GM19035 (cell line): ENCODE data around the gene HOXC10.

Experiments
- ATAC-seq: cut with Tn5 transposase; IDR thresholded peaks from one replicate; pipeline ENCODE4 v1.9.1; 2021; ENCODE audit not compliant: unreplicated experiment

Gene HOXC10

DNA sequence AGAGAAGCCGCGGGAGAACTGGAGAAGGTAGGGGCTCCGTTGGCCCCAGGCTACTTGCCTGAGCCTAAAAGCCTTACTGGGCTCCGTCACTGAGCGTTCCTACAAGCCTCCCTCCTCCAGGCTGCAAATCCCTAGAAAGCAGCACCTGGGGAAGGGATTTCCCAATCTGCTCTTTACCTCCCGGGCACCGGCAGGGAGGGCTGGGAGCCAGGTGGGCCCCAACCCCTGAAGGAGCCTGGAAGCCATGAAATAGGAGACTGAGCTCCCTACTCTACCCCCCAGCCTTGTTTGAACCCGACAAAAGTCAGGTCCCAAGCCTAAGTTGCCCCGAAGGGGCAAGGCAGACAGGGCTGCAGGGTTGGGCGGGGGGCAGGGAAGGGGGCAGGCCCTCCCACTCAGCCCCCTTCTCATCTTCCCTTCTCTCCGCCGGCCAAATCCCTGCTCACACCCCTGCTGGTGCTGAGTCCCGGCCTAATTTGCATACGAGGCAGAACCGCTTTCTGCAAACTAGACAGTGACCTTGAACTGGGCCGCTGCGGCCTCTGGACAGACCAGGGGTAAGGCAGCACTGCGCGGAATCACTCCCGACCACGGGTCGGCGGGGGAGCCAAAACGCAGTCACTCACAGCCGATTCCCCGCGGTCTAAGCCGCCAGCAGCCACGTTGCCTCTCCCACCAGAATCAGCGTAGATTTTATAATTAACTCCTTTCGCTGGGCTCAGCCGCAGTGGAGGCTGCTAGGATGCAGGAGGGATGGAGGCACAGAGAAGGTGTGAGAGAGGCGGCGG, 34.0 kb upstream of the HOXC10 start:
- no peak for ATAC-seq

DNA sequence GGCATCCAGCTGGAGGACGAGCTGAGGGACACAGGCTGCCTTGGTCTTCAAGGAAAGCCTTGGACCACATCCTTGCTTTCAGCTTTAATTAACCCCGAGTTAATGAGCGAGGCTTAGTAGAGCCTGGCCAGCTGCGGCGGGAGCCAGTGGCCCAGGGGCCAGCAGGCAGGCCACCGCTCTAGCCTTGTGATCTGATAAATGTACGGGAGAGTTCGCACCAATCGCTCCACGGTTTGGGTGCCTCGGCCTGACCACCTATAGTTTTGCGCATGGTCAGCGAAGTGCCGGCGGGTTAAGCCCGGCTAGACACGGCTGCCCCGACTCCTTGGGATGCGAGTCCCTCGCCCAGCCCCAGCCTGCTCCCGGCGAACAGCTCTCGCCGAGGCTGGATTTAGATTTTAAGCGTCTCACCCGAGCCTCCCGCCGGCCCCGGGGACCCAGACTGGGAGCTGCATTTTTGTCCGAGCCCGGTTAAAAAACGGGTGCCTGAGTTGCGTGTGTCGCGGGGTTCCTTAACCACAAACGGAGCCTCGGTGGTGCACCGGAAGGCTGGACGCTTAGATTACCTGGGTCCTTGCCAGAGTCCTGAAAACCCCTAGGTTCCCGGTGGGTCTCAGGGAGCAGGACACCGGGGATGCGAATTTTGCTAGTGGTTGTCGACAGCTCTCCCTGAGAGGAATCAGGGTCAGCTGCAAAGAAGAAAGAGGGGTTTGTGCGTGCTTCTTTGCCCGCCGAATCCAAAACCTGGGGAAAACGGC, 33.2 kb upstream of the HOXC10 start:
- ATAC-seq = no peak

DNA sequence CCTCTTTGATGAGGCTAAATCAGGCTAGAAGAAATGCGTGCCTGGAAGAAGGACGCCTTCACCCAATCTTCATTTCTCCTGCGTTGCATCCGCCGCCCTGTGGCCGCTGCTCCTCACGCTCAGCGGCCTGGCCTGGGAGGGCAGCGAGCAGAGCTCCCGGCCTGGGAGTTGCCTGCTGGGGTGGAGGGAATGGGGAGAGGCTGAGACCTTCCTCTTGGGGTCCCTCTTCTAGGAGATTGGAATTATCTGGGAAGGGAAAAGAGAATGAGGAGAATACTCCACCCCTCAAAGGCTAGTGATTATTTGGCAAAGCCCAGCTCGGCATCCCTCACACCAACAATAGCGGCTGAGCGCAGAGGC, 32.6 kb upstream of the HOXC10 start:
- no peak for ATAC-seq

DNA sequence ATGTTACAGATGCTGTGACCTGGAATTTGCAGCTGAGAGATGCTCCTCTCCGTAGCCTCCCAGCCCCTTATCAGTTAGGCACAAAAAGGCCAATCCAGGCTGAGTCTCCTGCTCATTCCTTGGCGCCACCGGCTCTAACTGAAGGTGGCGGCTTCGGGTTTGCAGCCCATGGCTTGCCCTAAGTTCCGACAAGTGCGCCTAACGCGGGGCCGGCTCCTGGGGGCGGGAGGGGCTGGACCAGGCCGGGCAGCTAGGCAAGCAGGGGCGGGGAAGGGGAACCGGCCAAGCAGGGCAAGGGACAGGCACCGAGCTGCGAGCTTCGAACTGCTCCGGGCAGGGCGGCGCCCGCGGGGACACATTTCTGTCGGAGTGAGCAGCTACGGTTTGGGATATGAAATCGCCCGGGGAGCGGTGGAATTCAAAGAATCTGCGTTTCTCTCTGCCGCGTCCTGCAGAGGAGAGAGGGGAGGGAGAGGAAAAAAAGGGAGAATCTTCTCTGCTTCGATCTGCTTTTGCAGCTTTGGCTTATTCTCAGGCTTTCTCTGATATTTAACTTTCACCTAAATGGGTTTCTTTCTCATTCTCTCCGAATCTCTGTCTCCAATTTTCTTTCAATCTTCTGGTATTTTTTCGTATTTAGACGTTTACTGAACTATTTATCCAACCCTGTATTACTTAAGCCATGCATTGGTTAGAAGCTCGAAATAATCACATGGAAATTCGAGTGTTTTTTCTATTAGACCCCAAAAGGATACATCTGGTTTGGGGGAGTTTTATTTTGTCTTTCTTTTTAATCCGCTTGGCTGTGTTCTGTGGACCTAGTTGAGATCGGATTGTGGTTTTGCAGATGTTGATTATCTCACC, 31.8 kb upstream of the HOXC10 start:
- no peak for ATAC-seq

DNA sequence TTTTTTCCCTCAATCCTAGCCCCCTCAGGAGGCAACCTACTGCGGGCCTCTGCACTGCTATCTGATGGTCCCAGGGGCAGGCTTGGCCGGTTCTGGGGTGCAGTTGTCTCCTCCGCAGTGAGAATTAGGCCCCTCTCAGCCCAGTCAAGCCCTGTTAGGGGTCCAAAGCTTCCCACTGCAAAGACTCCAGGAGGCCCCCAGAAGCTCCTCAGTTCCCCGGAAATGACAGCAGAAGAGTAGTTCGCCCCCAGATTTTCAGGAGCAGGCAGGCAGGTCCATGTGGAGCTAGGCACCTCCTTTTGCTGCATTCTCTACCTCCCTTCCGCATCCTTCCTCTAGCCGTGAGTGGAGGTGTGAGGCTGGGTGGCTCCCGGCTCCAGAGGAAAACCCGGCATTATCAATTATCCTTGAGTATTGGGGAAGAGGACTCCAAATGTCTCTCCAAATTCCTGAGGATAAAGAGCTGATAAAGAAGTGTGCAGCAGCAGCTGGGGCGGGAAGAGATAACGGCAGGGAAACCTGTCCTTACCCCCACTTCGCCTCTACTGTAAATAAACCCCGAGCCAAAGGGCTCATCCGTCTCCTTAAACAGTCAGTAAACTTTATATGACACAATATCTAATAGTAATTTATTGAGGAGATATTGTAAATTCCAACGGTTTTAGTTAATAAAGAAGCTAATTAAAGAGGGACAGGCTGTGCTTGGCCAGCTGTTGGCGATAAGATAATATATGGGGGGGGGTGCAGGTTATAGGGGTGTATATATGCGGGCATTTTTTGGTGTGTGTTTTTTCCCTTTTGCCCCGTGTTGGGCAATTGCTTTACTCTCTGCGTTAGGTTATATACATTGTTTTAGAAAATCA, 30.9 kb upstream of the HOXC10 start:
- ATAC-seq = no peak

DNA sequence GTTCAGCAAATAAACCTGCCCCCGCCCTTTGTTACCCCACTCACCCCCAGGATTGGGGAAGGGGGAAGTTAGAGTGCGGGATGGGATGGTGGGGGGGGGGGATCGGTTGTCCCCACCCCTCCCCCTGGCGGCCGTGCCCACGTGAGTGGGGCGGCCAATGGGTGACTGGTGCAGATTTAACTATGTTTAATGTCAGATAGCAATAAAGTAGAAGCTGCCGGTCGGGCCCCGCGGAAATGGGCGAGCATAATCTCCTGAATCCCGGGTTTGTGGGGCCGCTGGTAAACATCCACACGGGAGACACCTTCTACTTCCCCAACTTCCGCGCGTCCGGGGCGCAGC, 30.3 kb upstream of the HOXC10 start, which contains the start of gene HOXC12:
TSS of gene HOXC12 (plus strand) at position 210 of the 342 bp plus-strand sequence. CDS start at position 237, 27 bp downstream.
- ATAC-seq = no peak

DNA sequence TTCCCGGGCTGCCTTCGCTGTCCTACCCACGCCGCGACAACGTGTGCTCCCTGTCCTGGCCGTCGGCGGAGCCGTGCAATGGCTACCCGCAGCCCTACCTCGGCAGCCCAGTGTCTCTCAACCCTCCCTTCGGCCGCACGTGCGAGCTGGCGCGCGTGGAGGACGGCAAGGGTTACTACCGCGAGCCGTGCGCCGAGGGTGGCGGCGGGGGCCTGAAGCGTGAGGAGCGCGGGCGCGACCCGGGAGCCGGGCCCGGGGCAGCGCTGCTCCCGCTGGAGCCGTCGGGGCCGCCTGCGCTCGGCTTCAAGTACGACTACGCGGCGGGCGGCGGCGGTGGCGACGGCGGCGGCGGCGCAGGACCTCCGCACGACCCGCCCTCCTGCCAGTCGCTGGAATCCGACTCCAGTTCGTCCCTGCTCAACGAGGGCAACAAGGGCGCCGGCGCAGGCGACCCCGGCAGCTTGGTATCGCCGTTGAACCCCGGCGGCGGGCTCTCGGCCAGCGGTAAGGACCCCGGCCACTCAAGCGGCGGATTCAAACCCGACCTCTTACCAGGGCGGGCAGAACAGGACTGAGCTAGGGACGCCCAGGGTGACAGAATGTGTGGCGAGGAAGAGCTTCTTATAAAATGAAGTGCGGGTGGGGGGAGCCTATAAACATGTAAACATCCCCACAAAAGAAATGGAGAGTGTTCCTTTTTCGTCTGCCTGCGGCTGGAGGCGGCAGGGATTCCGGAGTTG, 29.7 kb upstream of the HOXC10 start:
- no peak for ATAC-seq

DNA sequence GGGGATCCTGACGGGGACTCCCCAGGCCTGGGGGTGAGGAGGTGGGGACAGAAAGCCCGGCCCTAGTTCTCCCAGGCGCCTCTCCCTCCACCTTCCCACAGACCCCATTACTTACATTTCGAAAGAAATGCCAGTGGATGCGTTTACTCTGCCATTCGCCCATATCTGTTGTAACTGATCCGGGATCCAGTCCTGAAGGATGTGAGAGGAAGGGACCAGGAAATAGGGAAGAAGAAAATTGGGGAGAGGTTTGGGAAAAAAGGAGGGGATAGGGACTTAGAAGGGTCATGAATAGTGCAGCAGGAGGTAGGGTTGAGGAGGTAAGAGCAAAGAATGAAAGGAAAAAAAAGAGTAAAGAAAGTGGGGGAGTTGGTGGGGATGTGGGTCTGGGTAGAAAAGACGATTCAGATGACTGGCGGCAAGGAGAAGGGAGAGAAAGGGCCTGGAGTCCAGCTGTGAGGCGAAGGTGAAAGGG, 29.1 kb upstream of the HOXC10 start:
- no peak for ATAC-seq

DNA sequence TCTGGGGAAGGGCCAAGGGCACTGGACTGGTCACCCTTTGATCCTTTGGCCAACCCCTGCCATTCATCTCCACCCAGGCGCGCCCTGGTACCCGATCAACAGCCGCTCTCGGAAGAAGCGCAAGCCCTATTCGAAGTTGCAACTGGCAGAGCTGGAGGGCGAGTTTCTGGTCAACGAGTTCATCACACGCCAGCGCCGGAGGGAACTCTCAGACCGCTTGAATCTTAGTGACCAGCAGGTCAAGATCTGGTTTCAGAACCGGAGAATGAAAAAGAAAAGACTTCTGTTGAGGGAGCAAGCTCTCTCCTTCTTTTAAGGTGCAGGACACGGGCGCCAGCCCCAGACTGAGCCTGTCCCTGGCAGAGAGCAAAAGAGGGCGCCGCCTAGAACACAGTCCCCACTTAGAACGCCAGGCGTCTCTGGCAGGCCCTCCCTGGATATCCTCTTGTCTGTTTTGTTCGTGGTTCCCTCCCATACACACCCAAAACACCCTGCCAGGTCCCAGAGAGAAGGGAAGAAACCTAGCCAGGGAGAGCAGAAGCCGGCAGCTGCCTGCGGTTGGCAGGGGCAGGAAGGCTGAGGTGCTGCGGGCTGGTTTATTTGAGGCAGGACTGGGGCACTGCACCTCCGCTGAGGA, 28.6 kb upstream of the HOXC10 start:
- ATAC-seq = no peak

DNA sequence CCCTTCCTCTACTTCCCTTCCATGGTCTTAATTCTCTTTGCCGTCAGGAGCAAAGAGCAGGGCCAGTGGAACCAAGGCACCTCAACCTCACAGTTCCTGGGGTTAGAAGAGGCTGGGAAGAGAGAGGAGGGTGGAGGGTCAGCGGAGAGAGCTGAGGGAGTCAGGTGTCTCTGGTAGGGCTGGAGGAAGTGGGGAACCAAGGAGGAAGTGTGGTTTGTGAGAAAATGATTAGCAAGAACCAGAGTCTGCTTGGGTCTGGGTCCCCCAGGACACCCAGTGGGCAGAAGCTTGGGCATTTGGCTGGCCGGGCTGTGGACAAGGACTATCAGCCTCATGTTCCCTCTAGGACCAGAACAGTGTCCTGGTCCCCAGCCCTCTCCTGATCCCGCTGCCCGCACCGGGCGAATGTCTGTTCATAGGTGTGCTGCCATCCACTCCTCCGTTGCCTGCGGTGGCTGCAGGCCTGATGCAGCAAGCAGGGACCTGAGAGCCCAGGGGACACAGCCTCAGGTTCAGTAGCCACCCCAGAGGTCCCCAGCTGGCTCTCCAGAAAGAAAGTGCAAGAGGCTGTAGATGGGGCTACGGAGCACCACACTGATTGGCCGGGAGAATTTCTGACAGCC, 27.9 kb upstream of the HOXC10 start:
- no peak for ATAC-seq

DNA sequence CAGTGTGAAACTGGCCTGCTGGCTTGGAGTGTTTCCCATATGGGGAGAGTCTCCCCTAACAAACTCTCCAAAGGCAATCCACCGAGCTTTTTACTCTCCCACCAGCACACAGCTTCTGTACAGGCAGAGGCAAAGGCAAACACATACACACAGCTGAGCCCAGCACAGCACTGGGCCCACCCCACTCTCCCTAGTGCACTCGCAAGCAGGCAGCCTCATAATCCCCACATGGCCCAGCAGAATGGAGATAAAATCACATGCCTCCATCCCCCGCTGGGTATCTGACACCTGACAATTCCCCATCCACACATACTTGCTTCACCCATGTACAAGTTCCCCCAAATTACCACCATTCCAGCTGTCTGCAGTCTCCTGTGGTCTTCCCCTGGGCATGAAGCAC, 26.8 kb upstream of the HOXC10 start:
- no peak for ATAC-seq

DNA sequence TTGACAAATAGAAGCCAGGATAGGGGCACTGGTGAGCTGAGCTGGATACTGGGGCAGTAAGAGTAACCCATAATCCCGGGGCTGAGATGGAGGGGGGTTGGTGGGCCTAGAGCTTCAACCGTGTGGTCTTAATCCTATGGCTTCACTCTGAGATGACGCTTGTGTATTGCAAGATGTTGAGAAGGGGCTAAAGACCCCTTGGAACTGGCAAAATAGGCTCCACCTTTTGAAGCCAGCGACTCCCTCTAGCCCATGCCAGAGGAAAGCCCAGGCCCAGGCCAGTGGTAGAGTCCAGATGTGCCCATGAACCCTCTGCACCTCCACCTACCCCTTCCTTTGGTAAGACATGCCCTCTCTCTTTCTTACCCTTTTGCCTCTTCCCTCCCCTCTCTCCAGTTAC, 25.6 kb upstream of the HOXC10 start:
- no peak for ATAC-seq

DNA sequence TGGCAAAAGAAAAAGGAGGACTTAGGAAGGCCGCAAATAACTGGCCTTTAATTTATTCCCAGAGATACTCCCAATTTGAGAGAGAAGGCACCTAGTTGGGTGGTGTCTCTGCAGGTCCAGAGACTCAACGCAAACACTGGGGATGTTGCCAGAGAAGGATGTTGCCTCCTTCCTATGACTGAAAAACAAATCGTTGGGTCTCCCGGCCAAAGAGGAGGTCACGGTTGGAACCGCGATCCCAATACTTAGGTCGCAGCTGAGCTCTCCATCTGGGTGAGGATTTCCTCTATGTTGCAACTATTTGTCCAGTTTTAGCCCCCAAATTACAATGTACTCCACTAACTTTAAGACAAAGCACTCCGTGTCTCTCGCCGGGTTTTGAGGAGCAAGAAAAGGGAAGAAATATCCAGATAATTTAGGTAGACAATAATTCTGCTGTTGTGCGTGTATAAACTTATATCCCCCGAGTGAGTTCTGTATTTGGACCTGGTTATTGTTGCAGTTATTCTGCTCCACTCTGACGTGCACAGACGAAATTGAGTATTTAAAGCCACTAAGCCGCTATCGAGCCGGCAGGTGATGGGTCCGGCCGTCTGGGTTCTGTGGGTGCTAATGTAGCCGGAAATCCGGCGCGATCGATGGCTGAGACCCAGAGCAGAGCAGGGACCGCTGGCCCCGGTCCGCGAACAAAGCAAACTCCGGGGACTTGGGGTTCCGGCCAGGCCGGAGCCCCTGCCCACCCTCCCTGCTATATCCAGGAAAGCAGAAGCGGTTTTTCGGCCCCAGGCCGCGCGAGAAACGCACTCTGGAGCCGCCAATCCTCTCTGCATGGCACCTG, 24.5 kb upstream of the HOXC10 start:
- no peak for ATAC-seq

DNA sequence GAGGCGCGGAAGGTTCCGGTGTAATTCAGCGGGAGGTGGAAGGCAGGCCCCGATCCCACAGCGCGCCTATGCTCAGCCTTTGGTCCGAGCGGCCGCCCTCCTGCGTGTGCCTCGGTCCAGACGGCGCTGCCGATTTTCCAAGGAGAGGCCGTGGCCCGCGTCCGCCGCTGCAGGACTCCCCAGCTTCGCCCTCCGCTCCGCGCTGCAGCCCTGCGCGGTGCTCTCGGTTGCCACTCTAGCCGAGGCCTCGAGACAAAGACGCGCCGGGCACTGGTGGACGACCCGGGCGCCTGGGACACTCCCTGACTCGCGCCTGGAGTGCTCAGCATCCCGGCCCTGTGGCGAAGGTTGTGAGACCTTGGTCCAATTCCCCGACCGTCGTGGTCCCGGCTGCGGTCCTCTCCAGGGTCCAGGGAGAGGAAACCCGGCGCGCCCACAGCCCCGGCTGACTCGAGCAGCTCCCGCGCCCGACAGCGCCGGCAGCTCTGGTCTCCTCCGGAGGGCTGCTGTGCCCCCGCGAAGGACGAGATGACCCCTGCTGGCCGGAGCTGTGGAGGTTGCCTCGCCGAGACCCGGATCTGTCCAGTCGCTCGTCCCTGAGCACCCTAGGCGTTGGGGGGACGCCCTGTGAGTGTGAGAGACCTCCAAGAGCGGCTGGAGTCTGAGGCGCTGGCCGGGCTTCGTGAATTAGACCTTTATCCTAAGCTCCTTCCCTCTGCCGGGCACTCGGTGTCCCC, 23.8 kb upstream of the HOXC10 start:
- ATAC-seq = no peak

DNA sequence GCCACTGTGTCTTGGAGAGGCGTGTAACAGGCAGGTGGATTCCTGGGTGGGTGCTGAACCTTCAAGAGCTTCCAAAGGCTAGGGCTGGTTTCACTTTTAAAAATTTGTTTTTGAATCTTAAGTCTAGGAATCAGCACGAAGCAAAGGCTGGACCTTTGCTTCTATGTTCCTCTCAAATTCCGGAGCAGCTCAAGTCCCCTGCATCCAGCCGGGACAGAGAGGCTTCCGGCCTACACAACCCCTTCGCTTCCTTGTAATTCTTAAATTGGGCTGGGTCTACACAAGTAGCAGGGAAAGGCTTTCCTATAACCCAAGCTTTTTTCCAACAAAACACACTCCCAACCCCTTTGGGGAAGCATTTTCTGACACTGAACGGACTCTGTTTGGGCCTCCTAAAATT, 21.9 kb upstream of the HOXC10 start:
- ATAC-seq = no peak

DNA sequence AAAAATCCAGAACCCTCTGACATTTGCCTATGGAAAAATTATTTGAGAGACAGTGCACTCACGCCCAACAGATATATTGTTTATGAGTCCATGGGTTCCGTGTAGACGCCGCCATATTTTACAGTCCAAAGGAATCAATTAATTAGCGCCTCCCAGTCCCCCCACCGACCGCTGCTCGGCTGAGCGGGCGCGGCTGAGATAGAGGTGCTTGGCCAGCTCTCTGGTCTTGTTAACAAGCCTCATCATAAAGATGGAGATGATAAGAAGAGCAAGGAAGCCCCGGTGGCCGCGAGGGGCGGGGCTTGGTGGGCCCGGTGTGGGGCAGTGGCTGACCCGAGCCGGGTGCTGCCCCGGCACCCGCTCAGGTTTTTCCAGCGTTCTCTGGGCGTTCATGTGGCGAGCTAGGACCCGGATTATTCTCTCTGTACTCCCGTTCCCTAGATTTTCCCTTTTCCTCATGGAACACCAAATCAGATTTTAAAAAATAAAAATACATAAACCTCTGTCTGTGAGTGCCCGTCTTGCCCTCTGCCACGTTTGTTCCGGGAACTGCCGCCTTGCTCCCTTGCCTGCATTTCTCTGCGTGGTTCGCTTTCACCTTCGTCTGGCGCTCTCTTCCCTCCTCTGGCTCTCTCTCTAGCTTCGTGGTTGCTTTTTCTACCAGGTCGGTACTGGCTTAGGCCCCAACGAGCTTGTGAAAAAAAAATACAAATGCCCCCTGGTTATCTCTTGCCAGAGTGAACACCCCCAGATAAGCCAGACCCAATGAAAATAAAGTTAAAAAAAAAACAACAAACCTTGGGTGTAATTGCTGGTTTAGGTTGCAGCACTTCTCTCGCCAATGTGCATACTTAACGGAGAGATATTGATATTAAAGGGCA, 21.3 kb upstream of the HOXC10 start:
- ATAC-seq = no peak
